T-cell (primary cell): ENCODE results near the gene PRKAR1B. TPM values are rescaled to one million over a fixed set of nuclear protein-coding genes. Genes with fewer than 3 reads are reported as not detected.

Experiments
- ATAC-seq, 4 experiments: fragments of 200-7000 bp in 3 of 4; fragments of 150-1000 bp in 1 of 4; cut with Tn5 transposase; replicated peaks in 1 of 4; 1 replicate in 3 of 4; 2 replicates in 1 of 4; pipeline ENCODE4 v1.10.0; 2021; ENCODE audit warnings: moderate library complexity in 3 of 4, mild to moderate bottlenecking in 2 of 4, moderate number of reproducible peaks in 1 of 4
- CTCF ChIA-PET, 2 donors: fragments of 300-600 bp; sonication (Branson Sonifier 250); formaldehyde crosslinking; loops; one replicate each; lab custom pipeline; 2022; ENCODE audit warnings: antibody characterized with exemption in 2 of 2; lab: Charles Lee
- POLR2A ChIA-PET, 2 donors: fragments of 300-600 bp; sonication (Branson Sonifier 250); formaldehyde crosslinking; loops; one replicate each; lab custom pipeline; 2022; ENCODE audit warnings: antibody characterized with exemption in 2 of 2; lab: Charles Lee
- DNase-seq, 35 experiments: peaks; one replicate each; pipeline versions ENCODE4 v3.0.0 to v3.0.0-alpha.2; 2013 to 2023
- H3K27ac ChIP-seq: one replicate; pipeline ENCODE4 v1.5.1; 2013; ENCODE audit warnings: low read length
- H3K27me3 ChIP-seq, 2 experiments: replicated peaks in 1 of 2; 1 replicate in 1 of 2; 2 replicates in 1 of 2; pipeline versions ENCODE4 v1.6.1 to v1.7.0; 2013; ENCODE audit warnings: low read length in 1 of 2, mixed read lengths in 1 of 2; ENCODE audit not compliant: control insufficient read depth in 2 of 2, insufficient read depth in 2 of 2; ENCODE audit errors: extremely low read depth in 1 of 2
- H3K36me3 ChIP-seq, 2 donors: 1 replicate in 1 of 2; 2 replicates in 1 of 2; pipeline versions ENCODE4 v1.6.1 to v1.7.0; 2013; ENCODE audit warnings: low read length in 1 of 2; ENCODE audit not compliant: control insufficient read depth in 2 of 2, insufficient read depth in 1 of 2; ENCODE audit errors: extremely low read depth in 1 of 2
- H3K4me1 ChIP-seq, 2 experiments: 1 replicate in 1 of 2; 2 replicates in 1 of 2; pipeline versions ENCODE4 v1.6.1 to v1.7.0; 2013; ENCODE audit warnings: low read length in 2 of 2, mixed read lengths in 1 of 2; ENCODE audit not compliant: insufficient read depth in 2 of 2, control insufficient read depth in 1 of 2; ENCODE audit errors: extremely low read depth in 1 of 2
- H3K4me3 ChIP-seq, 2 donors: 1 replicate in 1 of 2; 2 replicates in 1 of 2; pipeline versions ENCODE4 v1.5.1 to v1.7.0; 2013; ENCODE audit warnings: mild to moderate bottlenecking in 2 of 2, low read length in 1 of 2, moderate library complexity in 1 of 2; ENCODE audit not compliant: control insufficient read depth in 1 of 2; ENCODE audit errors: extremely low read depth in 1 of 2
- H3K9me3 ChIP-seq: 2 replicates; pipeline ENCODE4 v1.7.0; 2013
- H3K27ac Mint-ChIP-seq, 2 donors: one replicate each; pipeline ENCODE4 v1.8.0; 2020 to 2021; ENCODE audit warnings: mild to moderate bottlenecking in 2 of 2, mixed read lengths in 2 of 2
- H3K27me3 Mint-ChIP-seq, 2 donors: one replicate each; pipeline ENCODE4 v1.8.0; 2021 to 2022; ENCODE audit warnings: mixed read lengths in 2 of 2
- H3K36me3 Mint-ChIP-seq: one replicate; pipeline ENCODE4 v1.8.0; 2021; ENCODE audit warnings: mixed read lengths
- H3K4me1 Mint-ChIP-seq, 3 donors: one replicate each; pipeline ENCODE4 v1.8.0; 2020 to 2022; ENCODE audit warnings: mixed read lengths in 3 of 3, mild to moderate bottlenecking in 1 of 3
- H3K4me3 Mint-ChIP-seq, 3 donors: one replicate each; pipeline ENCODE4 v1.8.0; 2020 to 2022; ENCODE audit warnings: mild to moderate bottlenecking in 3 of 3, mixed read lengths in 3 of 3, moderate library complexity in 3 of 3
- H3K9me3 Mint-ChIP-seq, 3 donors: one replicate each; pipeline ENCODE4 v1.8.0; 2020 to 2022; ENCODE audit warnings: mixed read lengths in 3 of 3
- WGBS: methylation state at CpG from one replicate; pipeline ENCODE4 v1.1.5; 2013; ENCODE audit warnings: missing lambda C conversion rate; ENCODE audit not compliant: insufficient coverage; 5-methylcytosine and 5-hydroxymethylcytosine counted together
- total RNA-seq, 35 experiments: library from RNA in 6 of 35; stranded (reverse) in 6 of 35; fragments of 120-200 nt in 1 of 35; gene quantifications; one replicate each; pipeline versions ENCODE4 v1.2.1 to v1.2.4 and lab custom pipeline; 2013 to 2026

The PRKAR1B gene
- total RNA-seq, 5 donors from 2014 or later (not counting 1 experiment from before 2014, with no cell fraction given), result 20.7 to 35.4 (median 24.4) TPM

DNA sequence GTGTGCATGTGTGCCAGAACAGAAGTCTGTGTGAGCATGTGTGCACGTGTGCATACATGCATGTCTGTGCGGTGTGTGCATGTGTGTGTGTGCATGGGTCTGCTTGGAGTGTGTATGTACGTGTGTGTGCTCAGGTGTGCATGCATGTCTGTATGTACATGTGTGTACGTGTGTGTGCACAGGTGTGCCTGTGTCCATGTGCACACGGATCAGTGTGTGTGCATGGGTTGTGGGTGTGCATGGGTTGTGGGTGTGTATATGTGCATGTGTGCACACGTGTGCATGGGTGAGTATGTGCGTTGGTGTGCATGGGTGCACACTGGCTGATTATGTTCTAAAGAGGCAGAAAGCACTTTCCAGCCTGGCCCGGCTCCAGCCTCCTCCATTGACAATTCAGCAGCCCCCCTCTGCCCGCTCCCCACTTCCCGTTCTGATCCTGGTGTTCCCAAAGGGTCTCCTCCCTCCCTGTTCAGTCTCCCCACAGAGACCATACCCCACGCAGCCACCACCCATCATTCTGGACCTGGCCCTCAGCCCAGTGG, 163.4 kb downstream of the PRKAR1B start:
- WGBS, result 97% methylated on average over 9 of the region's 11 CpGs
- CTCF ChIA-PET, result no interaction called here
- no peak for ATAC-seq

DNA sequence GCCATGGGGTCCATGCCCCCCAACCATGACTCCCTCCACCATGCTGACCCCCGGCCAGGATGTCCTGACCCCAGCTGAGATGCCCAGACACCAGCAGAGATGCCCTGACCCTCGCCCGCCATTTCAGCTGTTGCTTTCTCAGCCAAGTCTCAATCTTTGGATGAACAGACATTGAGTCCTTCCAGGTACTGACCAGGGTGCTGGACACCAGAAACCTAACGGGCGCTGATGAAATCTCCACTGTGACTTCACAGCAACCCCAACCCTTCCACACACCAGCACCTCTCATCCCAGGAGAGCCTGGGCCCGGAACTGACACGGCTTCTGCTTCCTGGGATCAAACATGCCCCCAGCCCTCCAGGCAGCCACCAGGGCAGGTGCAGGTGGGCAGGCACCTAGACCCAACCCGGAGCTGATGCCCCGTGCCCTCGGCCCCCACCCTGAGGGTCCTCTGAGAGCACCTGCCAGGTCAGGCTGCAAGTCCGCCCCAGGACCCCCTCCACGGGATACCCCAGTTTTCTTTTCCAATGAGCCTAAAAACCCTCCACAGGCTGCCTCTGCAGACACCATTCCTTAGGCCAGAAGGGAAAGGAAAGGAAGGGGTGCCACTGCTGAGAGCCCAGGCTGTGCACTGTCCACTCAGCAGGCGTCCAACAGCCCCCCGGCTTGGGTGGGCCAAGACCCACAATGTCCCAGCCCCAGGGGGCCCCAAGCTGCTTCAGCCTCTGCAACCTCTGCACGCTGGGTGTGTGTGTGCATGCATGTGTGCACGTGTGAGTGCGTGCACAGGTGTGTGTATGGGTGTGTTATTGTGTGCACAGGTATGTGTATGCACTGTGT, 164.1 kb downstream of the PRKAR1B start:
- ATAC-seq (no peak), DNase-seq (no peak)
- Mint-ChIP-seq H3K27me3 (no peaks in the 10 kb centered on the region), H3K4me1 (peaks cover 0 to 8% (median 0%) of the 10 kb centered on the region in 3 donors), H3K36me3 (peaks cover 4% of the 10 kb centered on the region), H3K9me3 (no peaks in the 10 kb centered on the region), H3K4me3 (no peak overlapping the region), H3K27ac (no peak overlapping the region)
- CTCF ChIA-PET, result no interaction called here
- Histone ChIP-seq H3K36me3 (peaks cover 0 to 2% of the 10 kb centered on the region in 2 donors), H3K9me3 (no peaks in the 10 kb centered on the region), H3K27ac (no peak overlapping the region), H3K4me1 (no peaks in the 10 kb centered on the region), H3K4me3 (no peak overlapping the region), H3K27me3 (no peaks in the 10 kb centered on the region)
- WGBS, result 90% methylated on average over 13 of the region's 17 CpGs
- POLR2A ChIA-PET, result no interaction called here

More for the DNA sequence above, 163.4 kb downstream of the PRKAR1B start:
- no peak overlapping the region for H3K4me3 Mint-ChIP-seq
- H3K27me3 Mint-ChIP-seq, result no peaks in the 10 kb centered on the region
- Histone ChIP-seq H3K27ac (no peak overlapping the region), H3K4me1 (no peaks in the 10 kb centered on the region), H3K9me3 (no peaks in the 10 kb centered on the region), H3K27me3 (no peaks in the 10 kb centered on the region), H3K36me3 (peaks cover 0 to 2% of the 10 kb centered on the region in 2 donors), H3K4me3 (no peak overlapping the region)
- H3K4me1 Mint-ChIP-seq, result peaks cover 0 to 8% (median 0%) of the 10 kb centered on the region in 3 donors
- POLR2A ChIA-PET, result no interaction called here
- no peak for DNase-seq
- H3K36me3 Mint-ChIP-seq, result peaks cover 4% of the 10 kb centered on the region
- H3K27ac Mint-ChIP-seq, result no peak overlapping the region
- H3K9me3 Mint-ChIP-seq, result no peaks in the 10 kb centered on the region

- H3K9me3 ChIP-seq, result no peaks in the 10 kb centered on the region
- no peak for DNase-seq
- H3K27me3 ChIP-seq, result no peaks in the 10 kb centered on the region
- ATAC-seq, result no peak
- no peak overlapping the region for H3K27ac Mint-ChIP-seq
- no peaks in the 10 kb centered on the region for H3K27me3 Mint-ChIP-seq
- H3K4me3 Mint-ChIP-seq, result no peak overlapping the region
- CTCF ChIA-PET, result no interaction called here
- POLR2A ChIA-PET, result no interaction called here
- H3K27ac ChIP-seq, result no peak overlapping the region
- peaks cover 0 to 4% of the 10 kb centered on the region in 2 donors for H3K36me3 ChIP-seq
- WGBS, result 73% methylated on average over 7 of the region's 7 CpGs
- no peaks in the 10 kb centered on the region for H3K9me3 Mint-ChIP-seq
- no peaks in the 10 kb centered on the region for H3K4me1 ChIP-seq
- H3K36me3 Mint-ChIP-seq, result peaks cover 4% of the 10 kb centered on the region
- H3K4me1 Mint-ChIP-seq, result peaks cover 0 to 8% (median 0%) of the 10 kb centered on the region in 3 donors
- no peak overlapping the region for H3K4me3 ChIP-seq
Measured at GRCh38 chr7:562374-562675, 164.8 kb downstream of the PRKAR1B start.

- peaks cover 0 to 8% (median 0%) of the 10 kb centered on the region in 3 donors for H3K4me1 Mint-ChIP-seq
- H3K4me1 ChIP-seq, result no peaks in the 10 kb centered on the region
- WGBS, result 91% methylated on average over 42 of the region's 44 CpGs
- no peak overlapping the region for H3K27ac Mint-ChIP-seq
- H3K27me3 ChIP-seq, result no peaks in the 10 kb centered on the region
- no peak overlapping the region for H3K27ac ChIP-seq
- no peak overlapping the region for H3K4me3 ChIP-seq
- POLR2A ChIA-PET, result no interaction called here
- ATAC-seq (no peak), DNase-seq (no peak)
- H3K9me3 Mint-ChIP-seq, result no peaks in the 10 kb centered on the region
- H3K9me3 ChIP-seq, result no peaks in the 10 kb centered on the region
- CTCF ChIA-PET, result no interaction called here
- H3K27me3 Mint-ChIP-seq, result no peaks in the 10 kb centered on the region
- peaks cover 0 to 7% of the 10 kb centered on the region in 2 donors for H3K36me3 ChIP-seq
- H3K4me3 Mint-ChIP-seq, result no peak overlapping the region
- H3K36me3 Mint-ChIP-seq, result peaks cover 4% of the 10 kb centered on the region
Measured at GRCh38 chr7:561631-562373, 165.3 kb downstream of the PRKAR1B start.

GRCh38 chr7:560966-561630, 166.0 kb downstream of the PRKAR1B start:
- H3K4me3 ChIP-seq, result no peak overlapping the region
- peaks cover 4% of the 10 kb centered on the region for H3K36me3 Mint-ChIP-seq
- ChIA-PET CTCF (no interaction called here), POLR2A (no interaction called here)
- no peaks in the 10 kb centered on the region for H3K27me3 Mint-ChIP-seq
- H3K27ac ChIP-seq, result no peak overlapping the region
- H3K4me3 Mint-ChIP-seq, result no peak overlapping the region
- no peaks in the 10 kb centered on the region for H3K27me3 ChIP-seq
- no peaks in the 10 kb centered on the region for H3K9me3 Mint-ChIP-seq
- no peaks in the 10 kb centered on the region for H3K9me3 ChIP-seq
- DNase-seq, result no peak
- H3K4me1 ChIP-seq, result no peaks in the 10 kb centered on the region
- H3K27ac Mint-ChIP-seq, result no peak overlapping the region
- H3K36me3 ChIP-seq, result peaks cover 0 to 7% of the 10 kb centered on the region in 2 donors
- H3K4me1 Mint-ChIP-seq, result peaks cover 0 to 8% (median 0%) of the 10 kb centered on the region in 3 donors
- 96% methylated on average over 21 of the region's 21 CpGs for WGBS
- ATAC-seq, result no peak

- Histone ChIP-seq H3K4me1 (no peaks in the 10 kb centered on the region), H3K27me3 (no peaks in the 10 kb centered on the region), H3K4me3 (no peak overlapping the region), H3K9me3 (no peaks in the 10 kb centered on the region), H3K36me3 (peaks cover 0 to 5% of the 10 kb centered on the region in 2 donors), H3K27ac (no peak overlapping the region)
- WGBS, result 94% methylated on average over 14 of the region's 21 CpGs
- ChIA-PET CTCF (no interaction called here), POLR2A (no interaction called here)
- Mint-ChIP-seq H3K27me3 (no peaks in the 10 kb centered on the region), H3K36me3 (peaks cover 4% of the 10 kb centered on the region), H3K9me3 (no peaks in the 10 kb centered on the region), H3K4me1 (peaks cover 0 to 8% (median 0%) of the 10 kb centered on the region in 3 donors), H3K4me3 (no peak overlapping the region), H3K27ac (no peak overlapping the region)
- DNase-seq (no peak), ATAC-seq (no peak)
Measured at GRCh38 chr7:559396-559705, 167.7 kb downstream of the PRKAR1B start.
